ENCODE data around the gene PTPRK. TPM values are rescaled to one million over a fixed set of nuclear protein-coding genes. Genes with fewer than 3 reads are reported as not detected.

PTPRK gene
- polyA plus RNA-seq, 3 donors = 0.01 TPM; not detected in 2

GRCh38 chr6:128452713-128453112 lies 67.7 kb downstream of the PTPRK start:
- no CpG with 5 or more reads among the region's 2 CpGs for WGBS (ENCODE audit: insufficient coverage)
- no peak for DNase-seq
- Histone ChIP-seq H3K4me1 (ENCODE audit: control insufficient read depth in 1 of 2, insufficient read depth in 2 of 2, low read length in 2 of 2) (no peaks in the 10 kb centered on the region), H3K9me3 (replicated peaks in 1 of 2; ENCODE audit: control insufficient read depth in 1 of 2, insufficient read depth in 1 of 2, low read length in 2 of 2) (no peaks in the 10 kb centered on the region), H3K4me3 (replicated peaks in 1 of 3; ENCODE audit: low read depth in 2 of 3, low read length in 3 of 3) (no peak overlapping the region), H3K27ac (ENCODE audit: low read depth in 1 of 2, low read length in 2 of 2) (no peak overlapping the region), H2AFZ (ENCODE audit: insufficient read depth, low read depth, low read length, poor library complexity, severe bottlenecking) (no peak overlapping the region), H3K79me2 (ENCODE audit: insufficient read depth, low read length) (no peaks in the 10 kb centered on the region), H3K36me3 (replicated peaks in 1 of 2; ENCODE audit: control insufficient read depth in 1 of 2, insufficient read depth in 2 of 2, low read length in 2 of 2) (no peaks in the 10 kb centered on the region), H3K9ac (ENCODE audit: insufficient read depth, low read length, poor library complexity, severe bottlenecking) (no peak overlapping the region), H4K20me1 (ENCODE audit: insufficient read depth, low read length) (no peaks in the 10 kb centered on the region), H3K4me2 (replicated peaks; ENCODE audit: extremely low read depth, low read length, poor library complexity, severe bottlenecking) (no peak overlapping the region), H3K27me3 (ENCODE audit: control insufficient read depth in 2 of 2, insufficient read depth in 2 of 2, low read length in 2 of 2) (no peaks in the 10 kb centered on the region)
- no peak for TF ChIP-seq CTCF (IDR thresholded peaks at IDR 0.05)
- Mint-ChIP-seq H3K4me3 (no peak overlapping the region), H3K36me3 (no peaks in the 10 kb centered on the region), H3K4me1 (no peaks in the 10 kb centered on the region), H3K27ac (no peak overlapping the region), H3K9me3 (peaks cover 0 to 5% (median 0%) of the 10 kb centered on the region in 7 donors), H3K27me3 (ENCODE audit: low read depth in 3 of 3) (no peaks in the 10 kb centered on the region)
- intact Hi-C loops (cut with micrococcal nuclease) = no loop called here

GRCh38 chr6:128446497-128446896 lies 73.9 kb downstream of the PTPRK start:
- no peak overlapping the region for H3K4me3 ChIP-seq (replicated peaks in 1 of 3; ENCODE audit: low read depth in 2 of 3, low read length in 3 of 3)
- no peak overlapping the region for H3K27ac ChIP-seq (ENCODE audit: low read depth in 1 of 2, low read length in 2 of 2)
- no peak for TF ChIP-seq CTCF (IDR thresholded peaks at IDR 0.05)
- no peaks in the 10 kb centered on the region for H3K4me1 ChIP-seq (ENCODE audit: control insufficient read depth in 1 of 2, insufficient read depth in 2 of 2, low read length in 2 of 2)
- DNase-seq = no peak
- no peaks in the 10 kb centered on the region for H3K79me2 ChIP-seq (ENCODE audit: insufficient read depth, low read length)
- H3K4me2 ChIP-seq (replicated peaks; ENCODE audit: extremely low read depth, low read length, poor library complexity, severe bottlenecking) = no peak overlapping the region
- no peaks in the 10 kb centered on the region for H3K9me3 ChIP-seq (replicated peaks in 1 of 2; ENCODE audit: control insufficient read depth in 1 of 2, insufficient read depth in 1 of 2, low read length in 2 of 2)
- Mint-ChIP-seq H3K4me1 (no peaks in the 10 kb centered on the region), H3K4me3 (no peak overlapping the region), H3K9me3 (peaks cover 0 to 6% (median 0%) of the 10 kb centered on the region in 7 donors), H3K27ac (no peak overlapping the region), H3K27me3 (ENCODE audit: low read depth in 3 of 3) (no peaks in the 10 kb centered on the region), H3K36me3 (no peaks in the 10 kb centered on the region)
- H3K27me3 ChIP-seq (ENCODE audit: control insufficient read depth in 2 of 2, insufficient read depth in 2 of 2, low read length in 2 of 2) = no peaks in the 10 kb centered on the region
- H3K9ac ChIP-seq (ENCODE audit: insufficient read depth, low read length, poor library complexity, severe bottlenecking) = no peak overlapping the region
- H4K20me1 ChIP-seq (ENCODE audit: insufficient read depth, low read length) = no peaks in the 10 kb centered on the region
- H3K36me3 ChIP-seq (replicated peaks in 1 of 2; ENCODE audit: control insufficient read depth in 1 of 2, insufficient read depth in 2 of 2, low read length in 2 of 2) = no peaks in the 10 kb centered on the region
- no CpG with 5 or more reads among the region's 3 CpGs for WGBS (ENCODE audit: insufficient coverage)
- intact Hi-C loops (cut with micrococcal nuclease) = no loop called here
- H2AFZ ChIP-seq (ENCODE audit: insufficient read depth, low read depth, low read length, poor library complexity, severe bottlenecking) = no peak overlapping the region

All from CD14-positive monocyte (primary cell).